GM12801 (cell line): ENCODE measurements around the gene AMPD2.

ENCODE experiments used
- TF ChIP-seq, protein P1 (sequence below): IDR thresholded peaks from one replicate; pipeline ENCODE4 v1.5.1; 2011; ENCODE audit warnings: control low read depth; ENCODE audit not compliant: insufficient read length; ENCODE audit errors: extremely low read depth

AMPD2 gene

DNA sequence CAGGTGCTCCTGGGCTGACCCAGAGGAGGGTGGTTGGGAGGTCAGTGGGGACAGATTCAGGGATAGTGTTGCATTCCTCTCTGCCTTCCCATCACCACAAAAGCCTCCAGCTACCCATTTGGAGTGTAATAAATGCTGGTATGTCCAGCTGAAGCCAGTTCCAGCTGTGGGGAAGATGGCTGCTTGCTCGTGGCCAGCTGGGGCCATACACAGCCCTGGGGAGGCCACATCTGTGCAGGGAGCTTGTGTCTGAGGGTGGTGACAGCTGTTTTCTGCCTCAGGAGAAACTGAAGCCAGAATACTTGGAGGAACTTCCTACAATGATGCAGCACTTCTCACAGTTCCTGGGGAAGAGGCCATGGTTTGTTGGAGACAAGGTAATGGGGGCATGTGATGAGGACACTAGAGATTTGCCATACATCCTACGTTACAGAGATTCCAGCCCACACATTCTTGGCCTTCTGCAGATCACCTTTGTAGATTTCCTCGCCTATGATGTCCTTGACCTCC, 39.0 kb downstream of the AMPD2 start:
- TF ChIP-seq, protein P1, sequence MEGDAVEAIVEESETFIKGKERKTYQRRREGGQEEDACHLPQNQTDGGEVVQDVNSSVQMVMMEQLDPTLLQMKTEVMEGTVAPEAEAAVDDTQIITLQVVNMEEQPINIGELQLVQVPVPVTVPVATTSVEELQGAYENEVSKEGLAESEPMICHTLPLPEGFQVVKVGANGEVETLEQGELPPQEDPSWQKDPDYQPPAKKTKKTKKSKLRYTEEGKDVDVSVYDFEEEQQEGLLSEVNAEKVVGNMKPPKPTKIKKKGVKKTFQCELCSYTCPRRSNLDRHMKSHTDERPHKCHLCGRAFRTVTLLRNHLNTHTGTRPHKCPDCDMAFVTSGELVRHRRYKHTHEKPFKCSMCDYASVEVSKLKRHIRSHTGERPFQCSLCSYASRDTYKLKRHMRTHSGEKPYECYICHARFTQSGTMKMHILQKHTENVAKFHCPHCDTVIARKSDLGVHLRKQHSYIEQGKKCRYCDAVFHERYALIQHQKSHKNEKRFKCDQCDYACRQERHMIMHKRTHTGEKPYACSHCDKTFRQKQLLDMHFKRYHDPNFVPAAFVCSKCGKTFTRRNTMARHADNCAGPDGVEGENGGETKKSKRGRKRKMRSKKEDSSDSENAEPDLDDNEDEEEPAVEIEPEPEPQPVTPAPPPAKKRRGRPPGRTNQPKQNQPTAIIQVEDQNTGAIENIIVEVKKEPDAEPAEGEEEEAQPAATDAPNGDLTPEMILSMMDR = no peak

DNA sequence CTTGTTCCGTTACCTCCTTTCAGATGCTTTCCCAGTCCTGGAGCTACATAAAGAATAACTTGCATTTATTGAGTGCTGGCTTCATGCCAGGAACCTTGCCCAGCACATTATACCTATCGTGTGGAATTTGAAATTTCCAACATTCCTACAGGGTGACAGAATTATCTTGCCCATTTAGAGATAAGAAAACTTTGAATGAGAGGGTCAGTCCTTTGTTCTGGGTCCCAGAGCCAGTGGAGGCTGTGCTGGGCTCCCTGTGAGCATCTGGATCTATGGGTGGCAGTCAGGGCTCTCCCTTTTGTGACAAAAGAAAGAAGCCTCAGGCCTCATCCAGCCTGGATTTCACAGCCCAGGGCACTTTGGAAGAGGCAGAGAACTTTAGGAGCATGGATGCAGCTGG, 39.5 kb downstream of the AMPD2 start:
- TF ChIP-seq, protein P1 = no peak

DNA sequence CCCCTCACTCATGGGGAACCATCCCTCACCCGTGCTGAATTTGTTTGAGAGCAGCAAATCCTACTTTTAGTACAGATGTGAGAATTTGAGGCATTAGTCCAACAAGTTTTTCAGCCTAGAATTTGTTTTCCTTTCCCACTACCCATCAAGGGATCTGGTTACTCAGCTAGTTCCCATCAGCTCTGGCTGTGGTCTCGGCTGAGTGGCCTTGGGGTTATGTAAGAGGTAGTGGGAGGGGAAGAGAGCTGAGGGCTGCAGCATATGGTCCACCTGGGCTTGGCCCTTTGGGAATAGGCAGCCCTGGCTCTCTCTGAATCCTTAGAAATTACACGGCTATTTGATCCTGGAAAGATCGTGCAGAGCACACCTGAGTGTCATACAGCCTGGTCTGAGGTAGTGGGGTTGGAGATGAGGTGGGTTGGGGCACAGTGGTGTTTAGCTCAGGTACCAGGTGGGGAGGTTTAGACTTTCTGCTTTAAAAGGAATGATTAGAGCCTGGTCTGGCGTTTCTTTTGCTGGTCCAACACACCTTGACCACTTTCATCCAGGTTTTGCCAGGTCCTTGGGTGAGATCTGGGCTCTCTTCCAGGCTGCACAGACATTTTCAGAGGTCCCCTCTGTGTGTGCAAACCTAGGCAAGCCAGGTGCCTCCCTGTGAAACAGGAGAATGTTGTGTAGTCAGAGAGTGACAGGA, 40.5 kb downstream of the AMPD2 start:
- TF ChIP-seq, protein P1 = no peak

DNA sequence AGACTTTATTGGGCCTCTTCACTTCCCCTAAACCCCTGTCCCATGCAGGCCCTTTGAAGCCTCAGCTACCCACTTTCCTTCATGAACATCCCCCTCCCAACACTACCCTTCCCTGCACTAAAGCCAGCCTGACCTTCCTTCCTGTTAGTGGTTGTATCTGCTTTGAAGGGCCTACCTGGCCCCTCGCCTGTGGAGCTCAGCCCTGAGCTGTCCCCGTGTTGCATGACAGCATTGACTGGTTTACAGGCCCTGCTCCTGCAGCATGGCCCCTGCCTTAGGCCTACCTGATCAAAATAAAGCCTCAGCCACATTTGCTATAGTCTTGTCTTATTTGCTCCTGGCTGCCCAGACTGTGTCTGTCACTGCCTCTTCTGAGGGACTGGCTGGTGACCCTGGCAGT, 41.8 kb downstream of the AMPD2 start:
- TF ChIP-seq, protein P1 = no peak

DNA sequence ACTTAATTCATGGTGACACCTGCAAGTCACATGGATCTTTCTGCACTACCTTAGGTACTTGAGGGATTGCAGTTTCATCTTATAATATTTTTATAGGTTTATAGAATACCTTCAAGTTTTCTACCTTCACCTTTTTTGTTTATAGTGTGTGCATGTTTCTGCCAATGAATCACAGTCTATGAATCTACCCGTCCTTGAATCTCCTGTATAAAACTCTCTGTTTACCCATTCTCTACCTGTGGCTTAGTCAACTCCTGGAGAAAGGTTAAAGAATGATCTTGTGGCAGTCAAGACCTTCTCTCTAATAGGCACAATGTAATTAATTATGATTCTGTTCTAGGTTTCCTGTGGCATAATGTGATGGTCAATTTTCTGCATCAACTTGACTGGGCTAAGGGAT, 45.0 kb downstream of the AMPD2 start:
- TF ChIP-seq, protein P1 = no peak

DNA sequence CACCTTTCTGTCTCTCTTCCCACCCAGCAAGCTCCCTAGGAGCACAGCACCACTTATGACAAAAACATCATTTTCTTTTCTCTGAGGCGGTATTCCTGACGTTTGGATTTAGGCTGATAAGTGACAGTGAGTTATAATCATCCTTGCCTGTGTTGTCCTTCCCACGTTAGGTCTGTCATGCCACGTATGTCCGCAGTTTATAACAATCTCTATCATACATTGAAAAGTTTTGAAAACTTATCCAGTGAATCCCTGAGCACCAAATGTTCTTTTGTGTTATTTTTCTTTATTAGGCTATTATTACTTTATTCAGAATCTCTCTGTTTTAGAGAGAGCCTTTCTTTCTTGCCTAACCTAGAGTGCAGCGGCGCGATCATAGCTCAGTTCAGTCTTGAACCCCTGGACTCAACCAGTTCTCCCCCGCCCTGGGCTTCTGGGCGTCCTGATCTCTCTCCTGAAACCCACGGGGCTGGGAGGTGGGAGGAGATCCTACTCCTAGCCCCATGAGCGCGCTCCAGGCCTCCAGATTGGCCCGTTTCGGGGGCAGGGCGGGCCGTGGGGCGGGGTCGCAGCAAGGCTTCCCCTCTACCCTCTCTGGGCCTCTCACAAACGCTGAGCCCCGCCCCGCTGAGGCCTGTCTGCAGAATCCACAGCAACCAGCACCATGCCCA, 48.0 kb downstream of the AMPD2 start, which contains the start of gene GSTM2:
Gene GSTM2 (plus strand): TSS at position 606 of the 671 bp plus-strand sequence. CDS start 59 bp downstream, at position 665.
- TF ChIP-seq, protein P1 = no peak

DNA sequence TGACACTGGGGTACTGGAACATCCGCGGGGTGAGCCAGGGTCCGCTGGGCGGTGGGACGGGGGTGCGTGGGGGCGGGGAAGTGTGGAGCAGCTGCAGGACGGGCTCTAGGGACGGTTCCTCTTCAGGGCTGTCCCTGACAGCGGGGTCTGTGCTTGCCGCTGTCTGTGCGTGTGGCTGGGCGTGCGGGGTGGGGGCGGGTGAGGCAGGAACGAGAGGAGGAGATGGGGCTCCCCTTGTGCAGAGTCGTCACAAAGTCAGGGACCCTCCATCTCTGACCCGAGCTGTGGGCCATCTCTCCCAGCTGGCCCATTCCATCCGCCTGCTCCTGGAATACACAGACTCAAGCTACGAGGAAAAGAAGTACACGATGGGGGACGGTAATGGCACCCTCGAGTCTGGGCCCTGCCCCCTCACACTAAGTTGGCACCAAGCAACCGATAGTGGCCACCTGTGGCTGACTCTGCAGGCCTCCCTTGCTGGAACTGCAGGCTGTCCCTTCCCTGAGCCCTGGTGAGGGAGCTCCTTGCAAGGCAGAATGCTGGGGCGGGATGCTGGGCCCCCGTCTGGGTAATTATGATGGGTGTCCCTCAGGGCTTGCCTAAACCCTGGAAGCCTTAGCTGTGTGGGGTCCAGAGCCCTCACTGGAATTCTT, 48.6 kb downstream of the AMPD2 start:
- TF ChIP-seq, protein P1 = no peak
